Mesenchymal stem cell (in vitro differentiated cells and primary cell): Measurements from ENCODE around the gene PGM1. TPM values are rescaled to one million over a fixed set of nuclear protein-coding genes. Genes with fewer than 3 reads are reported as not detected.

Experiments
- DNase-seq: peaks from one replicate; pipeline ENCODE4 v3.0.0-alpha.2; 2013
- H2AFZ ChIP-seq: one replicate; pipeline ENCODE4 v1.6.1; 2013; ENCODE audit warnings: low read depth, mild to moderate bottlenecking, control low read depth, inconsistent platforms, low read length, moderate library complexity
- H2AK5ac ChIP-seq: 2 replicates; pipeline ENCODE4 v1.6.1; 2013; ENCODE audit warnings: low read length, moderate library complexity, mild to moderate bottlenecking, inconsistent platforms; ENCODE audit not compliant: severe bottlenecking
- H2BK120ac ChIP-seq: one replicate; pipeline ENCODE4 v1.6.1; 2013; ENCODE audit warnings: low read depth, mild to moderate bottlenecking, inconsistent platforms, low read length, moderate library complexity
- H2BK12ac ChIP-seq, 2 experiments: one replicate each; pipeline ENCODE4 v1.6.1; 2013; ENCODE audit warnings: inconsistent platforms in 2 of 2, low read length in 2 of 2, mild to moderate bottlenecking in 2 of 2, moderate library complexity in 2 of 2, control low read depth in 1 of 2
- H2BK15ac ChIP-seq: one replicate; pipeline ENCODE4 v1.6.1; 2013; ENCODE audit warnings: mild to moderate bottlenecking, low read depth, inconsistent platforms; ENCODE audit not compliant: poor library complexity, severe bottlenecking
- H2BK5ac ChIP-seq: 2 replicates; pipeline ENCODE4 v1.6.1; 2013; ENCODE audit warnings: low read depth, mild to moderate bottlenecking, low read length, control low read depth, inconsistent platforms; ENCODE audit not compliant: poor library complexity, severe bottlenecking
- H3K14ac ChIP-seq, 2 experiments: one replicate each; pipeline ENCODE4 v1.6.1; 2013; ENCODE audit warnings: inconsistent platforms in 2 of 2, low read length in 2 of 2, control low read depth in 1 of 2, mild to moderate bottlenecking in 1 of 2, moderate library complexity in 1 of 2
- H3K18ac ChIP-seq, 2 experiments: one replicate each; pipeline ENCODE4 v1.6.1; 2013; ENCODE audit warnings: inconsistent platforms in 2 of 2, low read length in 2 of 2, control low read depth in 1 of 2, low read depth in 1 of 2, mild to moderate bottlenecking in 1 of 2
- H3K23ac ChIP-seq, 2 experiments: one replicate each; pipeline ENCODE4 v1.6.1; 2013; ENCODE audit warnings: inconsistent platforms in 2 of 2, low read length in 2 of 2, mild to moderate bottlenecking in 2 of 2, moderate library complexity in 2 of 2, control low read depth in 1 of 2
- H3K27ac ChIP-seq: 2 replicates; pipeline ENCODE4 v1.5.1; 2013; ENCODE audit warnings: mild to moderate bottlenecking, moderate library complexity, low read length, control low read depth, inconsistent platforms; ENCODE audit not compliant: poor library complexity, severe bottlenecking
- H3K27me3 ChIP-seq, 2 experiments: 2 replicates each; pipeline versions ENCODE4 v1.6.1 to v1.7.0; 2013; ENCODE audit warnings: low read length in 2 of 2, mild to moderate bottlenecking in 2 of 2, moderate library complexity in 2 of 2, control low read depth in 1 of 2, inconsistent platforms in 1 of 2; ENCODE audit not compliant: control insufficient read depth in 1 of 2, insufficient read depth in 1 of 2
- H3K36me3 ChIP-seq, 2 experiments: 2 replicates each; pipeline versions ENCODE4 v1.6.1 to v1.7.0; 2013; ENCODE audit warnings: low read length in 2 of 2, control low read depth in 1 of 2, inconsistent platforms in 1 of 2, low read depth in 1 of 2, mild to moderate bottlenecking in 1 of 2; ENCODE audit not compliant: insufficient read depth in 2 of 2, control insufficient read depth in 1 of 2
- H3K4ac ChIP-seq, 2 experiments: one replicate each; pipeline ENCODE4 v1.6.1; 2013; ENCODE audit warnings: inconsistent platforms in 2 of 2, low read length in 2 of 2, mild to moderate bottlenecking in 2 of 2, moderate library complexity in 2 of 2, control low read depth in 1 of 2, low read depth in 1 of 2
- H3K4me1 ChIP-seq: 2 replicates; pipeline ENCODE4 v1.6.1; 2013; ENCODE audit warnings: low read depth, low read length, control low read depth; ENCODE audit not compliant: control insufficient read depth, insufficient read depth
- H3K4me2 ChIP-seq: 2 replicates; pipeline ENCODE4 v1.6.1; 2013; ENCODE audit warnings: low read length, mild to moderate bottlenecking, inconsistent platforms; ENCODE audit not compliant: poor library complexity, severe bottlenecking
- H3K4me3 ChIP-seq, 2 experiments: 2 replicates each; pipeline versions ENCODE4 v1.5.1 to v1.7.0; 2013; ENCODE audit warnings: low read length in 2 of 2, mild to moderate bottlenecking in 2 of 2, control low read depth in 1 of 2, low read depth in 1 of 2; ENCODE audit not compliant: insufficient read depth in 1 of 2
- H3K79me1 ChIP-seq: replicated peaks from 2 replicates; pipeline ENCODE4 v1.6.1; 2013; ENCODE audit warnings: mild to moderate bottlenecking, control low read depth, low read length, inconsistent platforms; ENCODE audit not compliant: poor library complexity, severe bottlenecking
- H3K9ac ChIP-seq: 2 replicates; pipeline ENCODE4 v1.7.0; 2013; ENCODE audit warnings: mild to moderate bottlenecking, low read length, moderate library complexity
- H3K9me3 ChIP-seq: 2 replicates; pipeline ENCODE4 v1.7.0; 2013; ENCODE audit warnings: mild to moderate bottlenecking, low read length; ENCODE audit not compliant: control insufficient read depth
- H4K8ac ChIP-seq: one replicate; pipeline ENCODE4 v1.6.1; 2013; ENCODE audit warnings: inconsistent platforms, mild to moderate bottlenecking, low read length, moderate library complexity
- H4K91ac ChIP-seq: one replicate; pipeline ENCODE4 v1.6.1; 2013; ENCODE audit warnings: mild to moderate bottlenecking, low read length, inconsistent platforms
- WGBS: methylation state at CpG from one replicate; pipeline ENCODE4 v1.1.7; 2013; ENCODE audit warnings: mixed read lengths; 5-methylcytosine and 5-hydroxymethylcytosine counted together
- polyA plus RNA-seq, 2 experiments: library from polyadenylated mRNA; stranded (reverse); fragments of 200-250 nt; gene quantifications; one replicate each; pipeline ENCODE4 v1.2.3, GENCODE V29; 2013

The PGM1 gene
- 22.1 TPM for polyA plus RNA-seq (2013, experiment 1 of 2)
- 21.4 TPM for polyA plus RNA-seq (2013, experiment 2 of 2)

- Histone ChIP-seq H3K4ac (peak within 1 kb of the TSS; percentile 2 to 64), H3K9ac (peak within 1 kb of the TSS; percentile 95), H3K36me3 (no peaks in the 10 kb centered on the region), H3K27me3 (no peaks in the 10 kb centered on the region), H2BK15ac (peak within 1 kb of the TSS; percentile 96), H3K4me2 (peak within 1 kb of the TSS; percentile 81), H3K14ac (peak within 1 kb of the TSS in 1 of 2 experiments; percentile 84), H2AFZ (peak within 1 kb of the TSS; percentile 49), H3K4me3 (peak within 1 kb of the TSS; percentile 79 to 94), H3K18ac (peak within 1 kb of the TSS; percentile 69 to 92), H3K27ac (peak within 1 kb of the TSS; percentile 58), H2AK5ac (no peak within 1 kb of the TSS), H2BK12ac (peak within 1 kb of the TSS; percentile 37 to 59), H2BK5ac (no peak within 1 kb of the TSS), H3K23ac (peak within 1 kb of the TSS in 1 of 2 experiments; percentile 19), H2BK120ac (peak within 1 kb of the TSS; percentile 38), H4K91ac (peak within 1 kb of the TSS; percentile 90), H3K4me1 (no peaks in the 10 kb centered on the region), H3K9me3 (no peaks in the 10 kb centered on the region), H3K79me1 (peaks cover 17% of the 10 kb centered on the region), H4K8ac (peak within 1 kb of the TSS; percentile 92)
- DNase-seq: peak; percentile 76
- under 1% methylated on average over 62 of the region's 64 CpGs for WGBS
These were observed at the start of gene PGM1 for GRCh38 chr1:63593303-63593885. Gene PGM1 (plus strand): TSS chr1:63593411. CDS start chr1:63593489, 78 bp downstream.

GRCh38 chr1:63545780-63546179, 47.4 kb upstream of the PGM1 start:
- Histone ChIP-seq H3K27ac (no peak overlapping the region), H3K36me3 (peaks cover 0 to 19% of the 10 kb centered on the region in 2 experiments), H3K18ac (no peak overlapping the region), H3K14ac (no peak overlapping the region), H3K79me1 (no peaks in the 10 kb centered on the region), H2BK120ac (no peak overlapping the region), H3K27me3 (no peaks in the 10 kb centered on the region), H2AK5ac (no peak overlapping the region), H3K4me3 (no peak overlapping the region), H3K9ac (peak overlapping the region; percentile 55), H2BK15ac (no peak overlapping the region), H3K23ac (no peak overlapping the region), H3K4me2 (no peak overlapping the region), H3K4me1 (no peaks in the 10 kb centered on the region), H2BK12ac (no peak overlapping the region), H4K91ac (no peak overlapping the region), H4K8ac (no peak overlapping the region), H3K4ac (no peak overlapping the region), H2BK5ac (no peak overlapping the region), H3K9me3 (peaks cover 2% of the 10 kb centered on the region), H2AFZ (no peak overlapping the region)
- peak; percentile 36 for DNase-seq

GRCh38 chr1:63547621-63548294, 45.5 kb upstream of the PGM1 start:
- H2BK120ac ChIP-seq: no peak overlapping the region
- H2AFZ ChIP-seq: no peak overlapping the region
- H3K36me3 ChIP-seq: peaks cover 0 to 14% of the 10 kb centered on the region in 2 experiments
- H3K4ac ChIP-seq: no peak overlapping the region
- DNase-seq: no peak
- no peak overlapping the region for H2AK5ac ChIP-seq
- H3K27ac ChIP-seq: no peak overlapping the region
- H3K18ac ChIP-seq: no peak overlapping the region
- H3K4me2 ChIP-seq: no peak overlapping the region
- H4K8ac ChIP-seq: no peak overlapping the region
- peak overlapping the region; percentile 94 for H3K9ac ChIP-seq
- 98% methylated on average over 2 of the region's 2 CpGs for WGBS
- H2BK12ac ChIP-seq: no peak overlapping the region
- H4K91ac ChIP-seq: no peak overlapping the region
- no peak overlapping the region for H3K14ac ChIP-seq
- H3K79me1 ChIP-seq: no peaks in the 10 kb centered on the region
- no peaks in the 10 kb centered on the region for H3K27me3 ChIP-seq
- H3K4me3 ChIP-seq: peak overlapping the region in 1 of 2 experiments; percentile 54
- no peak overlapping the region for H2BK15ac ChIP-seq
- H2BK5ac ChIP-seq: no peak overlapping the region
- H3K4me1 ChIP-seq: no peaks in the 10 kb centered on the region
- H3K9me3 ChIP-seq: peaks cover 2% of the 10 kb centered on the region
- H3K23ac ChIP-seq: no peak overlapping the region

GRCh38 chr1:63548303-63548702, 44.9 kb upstream of the PGM1 start:
- no peaks in the 10 kb centered on the region for H3K9me3 ChIP-seq
- DNase-seq: no peak
- H3K4ac ChIP-seq: no peak overlapping the region
- H3K4me1 ChIP-seq: no peaks in the 10 kb centered on the region
- H3K9ac ChIP-seq: peak overlapping the region; percentile 94
- 86% methylated on average over 1 of the region's 2 CpGs for WGBS
- H2BK15ac ChIP-seq: no peak overlapping the region
- no peak overlapping the region for H2BK120ac ChIP-seq
- no peaks in the 10 kb centered on the region for H3K79me1 ChIP-seq
- H2AFZ ChIP-seq: no peak overlapping the region
- H4K8ac ChIP-seq: no peak overlapping the region
- no peaks in the 10 kb centered on the region for H3K27me3 ChIP-seq
- no peak overlapping the region for H3K14ac ChIP-seq
- no peak overlapping the region for H3K18ac ChIP-seq
- no peak overlapping the region for H2AK5ac ChIP-seq
- no peak overlapping the region for H4K91ac ChIP-seq
- peak overlapping the region in 1 of 2 experiments; percentile 54 for H3K4me3 ChIP-seq
- no peak overlapping the region for H3K23ac ChIP-seq
- H3K27ac ChIP-seq: no peak overlapping the region
- H2BK12ac ChIP-seq: no peak overlapping the region
- peaks cover 0 to 19% of the 10 kb centered on the region in 2 experiments for H3K36me3 ChIP-seq
- H3K4me2 ChIP-seq: no peak overlapping the region
- no peak overlapping the region for H2BK5ac ChIP-seq
